ENCODE measurements around the gene KAT7. TPM values are rescaled to one million over a fixed set of nuclear protein-coding genes. Genes with fewer than 3 reads are reported as not detected.
A peak's percentile ranks its signal among the peaks of the same experiment; 100 is the strongest.

The KAT7 gene
- total RNA-seq, 1 experiment from 2014 or later, result 50.4 TPM

- DNase-seq (ENCODE audit: low read depth), result no peak
Measured at GRCh38 chr17:49871211-49871610, 82.7 kb downstream of the KAT7 start.

- DNase-seq (ENCODE audit: low read depth), result no peak
Measured at GRCh38 chr17:49872754-49873377, 84.4 kb downstream of the KAT7 start.

GRCh38 chr17:49873466-49873865, 85.0 kb downstream of the KAT7 start:
- no peak for DNase-seq (ENCODE audit: low read depth)

- no peak for DNase-seq (ENCODE audit: low read depth)
Measured at GRCh38 chr17:49873926-49874325, 85.4 kb downstream of the KAT7 start.

- no peak for DNase-seq (ENCODE audit: low read depth)
Measured at GRCh38 chr17:49874911-49875310, 86.4 kb downstream of the KAT7 start.

GRCh38 chr17:49875685-49876084, 87.2 kb downstream of the KAT7 start:
- DNase-seq (ENCODE audit: low read depth), result no peak

- no peak for DNase-seq (ENCODE audit: low read depth)
Measured at GRCh38 chr17:49878931-49879904, 90.7 kb downstream of the KAT7 start.

GRCh38 chr17:49880291-49881053, 92.0 kb downstream of the KAT7 start:
- peak; percentile 67 for DNase-seq (ENCODE audit: low read depth)

- no peak for DNase-seq (ENCODE audit: low read depth)
Measured at GRCh38 chr17:49881054-49881402, 92.5 kb downstream of the KAT7 start.

- DNase-seq (ENCODE audit: low read depth), result no peak
Measured at GRCh38 chr17:49882434-49882833, 94.0 kb downstream of the KAT7 start.

Other genes starting within 250 kb of the KAT7 start
- gene NXPH3, start 212.8 kb upstream of the KAT7 start, total RNA-seq (2014; rRNA removed; shearing (Covaris generic)), result 3.5 and 5.2 TPM in 2 replicates
- 28.2 and 47.5 TPM in 2 replicates for gene SPOP, start 110.6 kb upstream of the KAT7 start, total RNA-seq (2014; rRNA removed; shearing (Covaris generic))
- 61.9 and 112 TPM in 2 replicates for gene SLC35B1, start 80.7 kb upstream of the KAT7 start, total RNA-seq (2014; rRNA removed; shearing (Covaris generic))
- 10.5 and 12.3 TPM in 2 replicates for gene FAM117A, start 24.6 kb upstream of the KAT7 start, total RNA-seq (2014; rRNA removed; shearing (Covaris generic))
- gene TAC4, start 59.4 kb downstream of the KAT7 start, total RNA-seq (2014; rRNA removed; shearing (Covaris generic)), result not detected in 2 replicates
- 5.5 and 7.4 TPM in 2 replicates for gene DLX4, start 180.5 kb downstream of the KAT7 start, total RNA-seq (2014; rRNA removed; shearing (Covaris generic))
- gene DLX3, start 206.5 kb downstream of the KAT7 start, total RNA-seq (2014; rRNA removed; shearing (Covaris generic)), result 0.15 and 0.96 TPM in 2 replicates

Measured in M059J (cell line).